HG03571 (cell line): ENCODE results near the gene NT5C1B.

ENCODE experiments used
- ATAC-seq: cut with Tn5 transposase; IDR thresholded peaks from one replicate; pipeline ENCODE4 v1.9.1; 2021; ENCODE audit not compliant: unreplicated experiment

NT5C1B gene

GRCh38 chr2:18551623-18552022 lies 37.7 kb downstream of the NT5C1B start:
- no peak for ATAC-seq

GRCh38 chr2:18551169-18551568 lies 38.2 kb downstream of the NT5C1B start:
- ATAC-seq, result no peak

GRCh38 chr2:18550433-18550832 lies 38.9 kb downstream of the NT5C1B start:
- ATAC-seq, result no peak

GRCh38 chr2:18549083-18549482 lies 40.3 kb downstream of the NT5C1B start:
- no peak for ATAC-seq

GRCh38 chr2:18548621-18549020 lies 40.7 kb downstream of the NT5C1B start:
- ATAC-seq, result no peak

- ATAC-seq, result no peak
Observed at GRCh38 chr2:18546567-18546966, 42.8 kb downstream of the NT5C1B start.

- ATAC-seq, result no peak
Observed at GRCh38 chr2:18545384-18545783, 44.0 kb downstream of the NT5C1B start.

- no peak for ATAC-seq
Observed at GRCh38 chr2:18544171-18544570, 45.2 kb downstream of the NT5C1B start.

GRCh38 chr2:18540872-18541271 lies 48.5 kb downstream of the NT5C1B start:
- ATAC-seq, result no peak

- ATAC-seq, result no peak
Observed at GRCh38 chr2:18536697-18537096, 52.7 kb downstream of the NT5C1B start.

- ATAC-seq, result no peak
Observed at GRCh38 chr2:18536100-18536499, 53.3 kb downstream of the NT5C1B start.

- ATAC-seq, result no peak
Observed at GRCh38 chr2:18531194-18531593, 58.2 kb downstream of the NT5C1B start.

- no peak for ATAC-seq
Observed at GRCh38 chr2:18527822-18528221, 61.5 kb downstream of the NT5C1B start.

GRCh38 chr2:18527326-18527725 lies 62.0 kb downstream of the NT5C1B start:
- no peak for ATAC-seq

GRCh38 chr2:18526429-18526828 lies 62.9 kb downstream of the NT5C1B start:
- ATAC-seq, result no peak

- no peak for ATAC-seq
Observed at GRCh38 chr2:18525852-18526251, 63.5 kb downstream of the NT5C1B start.

GRCh38 chr2:18525236-18525635 lies 64.1 kb downstream of the NT5C1B start:
- no peak for ATAC-seq

- ATAC-seq, result no peak
Observed at GRCh38 chr2:18522484-18523146, 66.8 kb downstream of the NT5C1B start.

- ATAC-seq, result peak; percentile 82
Observed at GRCh38 chr2:18520451-18521425, 68.6 kb downstream of the NT5C1B start.

GRCh38 chr2:18519914-18520450 lies 69.4 kb downstream of the NT5C1B start:
- no peak for ATAC-seq

GRCh38 chr2:18518116-18519111 lies 71.0 kb downstream of the NT5C1B start:
- no peak for ATAC-seq
